Measurements from ENCODE around the gene OR6P1. TPM values are rescaled to one million over a fixed set of nuclear protein-coding genes. Genes with fewer than 3 reads are reported as not detected.

Gene OR6P1
- total RNA-seq, 1 donor from 2014 or later: not detected

- Histone ChIP-seq H3K36me3 (no peaks in the 10 kb centered on the region), H3K9me3 (no peaks in the 10 kb centered on the region), H3K4me3 (no peak overlapping the region), H3K27me3 (no peaks in the 10 kb centered on the region), H3K27ac (no peak overlapping the region), H3K4me1 (no peaks in the 10 kb centered on the region)
- ATAC-seq (no peak), DNase-seq (no peak)
- TF ChIP-seq, protein P1, sequence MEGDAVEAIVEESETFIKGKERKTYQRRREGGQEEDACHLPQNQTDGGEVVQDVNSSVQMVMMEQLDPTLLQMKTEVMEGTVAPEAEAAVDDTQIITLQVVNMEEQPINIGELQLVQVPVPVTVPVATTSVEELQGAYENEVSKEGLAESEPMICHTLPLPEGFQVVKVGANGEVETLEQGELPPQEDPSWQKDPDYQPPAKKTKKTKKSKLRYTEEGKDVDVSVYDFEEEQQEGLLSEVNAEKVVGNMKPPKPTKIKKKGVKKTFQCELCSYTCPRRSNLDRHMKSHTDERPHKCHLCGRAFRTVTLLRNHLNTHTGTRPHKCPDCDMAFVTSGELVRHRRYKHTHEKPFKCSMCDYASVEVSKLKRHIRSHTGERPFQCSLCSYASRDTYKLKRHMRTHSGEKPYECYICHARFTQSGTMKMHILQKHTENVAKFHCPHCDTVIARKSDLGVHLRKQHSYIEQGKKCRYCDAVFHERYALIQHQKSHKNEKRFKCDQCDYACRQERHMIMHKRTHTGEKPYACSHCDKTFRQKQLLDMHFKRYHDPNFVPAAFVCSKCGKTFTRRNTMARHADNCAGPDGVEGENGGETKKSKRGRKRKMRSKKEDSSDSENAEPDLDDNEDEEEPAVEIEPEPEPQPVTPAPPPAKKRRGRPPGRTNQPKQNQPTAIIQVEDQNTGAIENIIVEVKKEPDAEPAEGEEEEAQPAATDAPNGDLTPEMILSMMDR (IDR thresholded peaks at IDR 0.05): no peak
- intact Hi-C loops (cut with DNase I): no loop called here
Observed at GRCh38 chr1:158586942-158587341, 16.6 kb upstream of the OR6P1 start.

DNA sequence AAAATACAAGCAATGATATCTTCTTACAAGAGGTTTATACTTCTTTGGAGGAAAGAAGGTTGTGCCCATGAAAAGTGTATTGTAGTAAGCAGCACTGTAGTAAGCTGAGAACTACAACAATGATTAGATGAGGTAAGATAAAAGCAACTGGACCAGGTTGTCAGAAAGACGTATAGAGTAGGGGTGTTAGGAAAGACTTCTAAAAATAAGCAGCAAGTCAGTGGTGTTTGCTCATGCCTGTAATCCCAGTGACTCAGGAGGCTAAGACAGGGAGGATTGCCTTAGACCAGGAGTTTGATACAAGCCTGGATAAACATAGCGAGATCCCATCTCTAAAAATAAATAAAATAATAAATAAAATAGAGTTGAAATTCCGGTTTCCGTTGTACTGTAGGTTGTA is 13.6 kb upstream of the OR6P1 start:
- Histone ChIP-seq H3K4me3 (no peak overlapping the region), H3K4me1 (no peaks in the 10 kb centered on the region), H3K36me3 (no peaks in the 10 kb centered on the region), H3K27me3 (no peaks in the 10 kb centered on the region), H3K27ac (no peak overlapping the region), H3K9me3 (no peaks in the 10 kb centered on the region)
- no peak for DNase-seq
- intact Hi-C loops (cut with DNase I): no loop called here
- ATAC-seq: no peak
- TF ChIP-seq, protein P1 (IDR thresholded peaks at IDR 0.05): no peak

- Histone ChIP-seq H3K36me3 (no peaks in the 10 kb centered on the region), H3K4me3 (no peak within 1 kb of the TSS), H3K4me1 (no peaks in the 10 kb centered on the region), H3K27ac (no peak within 1 kb of the TSS), H3K27me3 (no peaks in the 10 kb centered on the region), H3K9me3 (no peaks in the 10 kb centered on the region)
- TF ChIP-seq, protein P1 (IDR thresholded peaks at IDR 0.05): no peak
- ATAC-seq (no peak), DNase-seq (no peak)
- intact Hi-C loops (cut with DNase I): no loop called here
Observed at GRCh38 chr1:158579733-158580132, 9.4 kb upstream of the OR6P1 start, which contains the start of gene OR10X1. Gene OR10X1 (minus strand): TSS chr1:158579899. CDS start chr1:158579899, 0 bp downstream.

GRCh38 chr1:158577561-158577960 is 7.2 kb upstream of the OR6P1 start:
- Histone ChIP-seq H3K4me1 (no peaks in the 10 kb centered on the region), H3K9me3 (no peaks in the 10 kb centered on the region), H3K4me3 (no peak overlapping the region), H3K27ac (no peak overlapping the region), H3K27me3 (no peaks in the 10 kb centered on the region), H3K36me3 (no peaks in the 10 kb centered on the region)
- ATAC-seq (no peak), DNase-seq (no peak)
- TF ChIP-seq, protein P1 (IDR thresholded peaks at IDR 0.05): no peak
- intact Hi-C loops (cut with DNase I): no loop called here

DNA sequence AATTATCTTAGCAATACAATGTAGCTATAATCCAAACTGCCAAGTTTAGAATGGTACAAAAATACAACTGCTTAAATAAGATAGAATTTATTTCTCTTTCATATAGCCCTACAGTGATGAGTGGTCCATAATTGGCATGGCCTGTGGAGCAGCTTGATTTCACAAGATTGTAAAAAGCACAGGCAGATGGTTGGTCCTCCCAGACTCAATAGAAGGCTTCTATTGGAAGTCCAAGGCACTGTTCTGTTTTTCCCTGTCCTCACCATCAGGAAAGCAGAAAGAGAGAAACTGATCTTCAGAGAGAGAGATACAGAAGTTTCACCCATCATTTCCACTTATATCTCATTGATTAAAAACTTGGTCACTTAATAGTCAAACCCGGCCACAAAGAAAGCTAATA is 1.8 kb upstream of the OR6P1 start:
- Histone ChIP-seq H3K9me3 (no peaks in the 10 kb centered on the region), H3K27ac (no peak overlapping the region), H3K4me3 (no peak overlapping the region), H3K4me1 (no peaks in the 10 kb centered on the region), H3K27me3 (no peaks in the 10 kb centered on the region), H3K36me3 (no peaks in the 10 kb centered on the region)
- intact Hi-C loops (cut with DNase I): no loop called here
- TF ChIP-seq, protein P1 (IDR thresholded peaks at IDR 0.05): no peak
- DNase-seq (no peak), ATAC-seq (no peak)

DNA sequence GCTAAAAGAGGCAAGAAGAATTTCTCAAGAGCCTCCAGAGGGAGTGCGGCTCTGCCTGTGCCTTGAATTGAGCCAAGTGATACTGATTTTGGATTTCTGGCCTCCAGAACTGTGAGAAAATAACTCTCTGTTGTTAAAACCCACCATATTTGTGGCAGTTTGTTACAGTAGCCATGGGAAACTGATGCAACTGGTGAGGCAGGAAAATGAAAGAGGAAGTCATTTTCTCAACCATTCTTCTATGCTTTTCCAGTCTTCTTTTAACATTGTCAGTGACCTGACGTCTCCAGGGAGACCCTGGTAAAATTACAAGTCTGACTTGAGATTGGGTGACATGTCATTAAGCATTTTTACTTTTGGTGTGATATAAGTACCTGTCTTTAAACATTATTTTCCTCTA is 5.8 kb downstream of the OR6P1 start:
- intact Hi-C loops (cut with DNase I): no loop called here
- H3K9me3 ChIP-seq: no peaks in the 10 kb centered on the region
- H3K4me3 ChIP-seq: no peak overlapping the region
- TF ChIP-seq, protein P1 (IDR thresholded peaks at IDR 0.05): no peak
- H3K4me1 ChIP-seq: no peaks in the 10 kb centered on the region
- H3K36me3 ChIP-seq: no peaks in the 10 kb centered on the region
- ATAC-seq (no peak), DNase-seq (no peak)
- no peaks in the 10 kb centered on the region for H3K27me3 ChIP-seq
- no peak overlapping the region for H3K27ac ChIP-seq
